ENCODE results near the gene SYNM. TPM values are rescaled to one million over a fixed set of nuclear protein-coding genes. Genes with fewer than 3 reads are reported as not detected.
A peak's percentile ranks its signal among the peaks of the same experiment; 100 is the strongest.

The SYNM gene
- total RNA-seq, 1 donor from 2014 or later = 19.5 TPM

DNA sequence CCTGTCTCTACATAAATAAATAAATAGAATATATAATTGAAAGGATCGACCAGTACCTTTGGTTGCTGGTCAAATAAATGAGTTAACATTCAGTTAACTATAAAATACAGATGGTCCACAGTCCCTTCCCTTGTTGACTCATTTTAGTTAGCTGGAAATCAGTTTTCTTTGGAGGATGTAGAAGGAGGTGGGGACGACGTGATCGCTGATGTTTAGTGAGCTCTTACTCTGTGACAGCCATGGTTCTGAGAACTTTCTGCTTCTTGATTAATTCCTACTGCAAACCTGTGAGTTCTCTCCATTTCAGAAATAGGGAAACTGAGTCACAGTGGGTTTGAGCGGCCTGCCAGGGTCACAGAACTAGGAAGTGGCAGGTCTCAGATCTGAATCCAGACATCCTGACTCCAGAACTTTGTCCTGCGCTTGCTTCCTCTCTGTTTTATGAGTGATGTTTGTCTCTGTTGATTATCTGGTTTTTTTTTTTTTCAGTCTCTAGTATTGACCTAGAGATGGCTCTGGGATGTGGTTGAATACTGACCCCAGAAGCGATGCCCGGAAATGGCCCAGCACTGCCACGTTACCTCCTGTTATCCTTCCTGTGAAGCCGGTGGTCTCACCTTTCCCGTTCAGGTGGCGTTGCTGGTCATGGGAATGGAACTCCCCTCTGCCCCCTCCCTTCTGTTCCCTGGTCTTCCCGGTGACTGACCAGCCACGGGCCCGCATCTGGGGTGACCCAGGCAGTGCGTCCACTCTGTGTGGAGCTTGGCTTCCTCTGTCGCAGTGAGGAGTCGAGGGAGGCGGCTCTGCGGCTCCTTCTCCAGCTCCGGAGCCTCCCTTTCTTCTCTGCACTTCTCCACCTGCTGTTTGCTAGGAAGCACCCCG lies 18.2 kb downstream of the SYNM start:
- Histone ChIP-seq H3K4me3 (peak overlapping the region; percentile 28), H3K27me3 (no peaks in the 10 kb centered on the region), H3K36me3 (no peaks in the 10 kb centered on the region), H3K27ac (peak overlapping the region; percentile 55), H3K4me1 (peaks cover 16% of the 10 kb centered on the region), H3K9me3 (no peaks in the 10 kb centered on the region)
- ATAC-seq (no peak), DNase-seq (no peak)
- TF ChIP-seq, protein P1, sequence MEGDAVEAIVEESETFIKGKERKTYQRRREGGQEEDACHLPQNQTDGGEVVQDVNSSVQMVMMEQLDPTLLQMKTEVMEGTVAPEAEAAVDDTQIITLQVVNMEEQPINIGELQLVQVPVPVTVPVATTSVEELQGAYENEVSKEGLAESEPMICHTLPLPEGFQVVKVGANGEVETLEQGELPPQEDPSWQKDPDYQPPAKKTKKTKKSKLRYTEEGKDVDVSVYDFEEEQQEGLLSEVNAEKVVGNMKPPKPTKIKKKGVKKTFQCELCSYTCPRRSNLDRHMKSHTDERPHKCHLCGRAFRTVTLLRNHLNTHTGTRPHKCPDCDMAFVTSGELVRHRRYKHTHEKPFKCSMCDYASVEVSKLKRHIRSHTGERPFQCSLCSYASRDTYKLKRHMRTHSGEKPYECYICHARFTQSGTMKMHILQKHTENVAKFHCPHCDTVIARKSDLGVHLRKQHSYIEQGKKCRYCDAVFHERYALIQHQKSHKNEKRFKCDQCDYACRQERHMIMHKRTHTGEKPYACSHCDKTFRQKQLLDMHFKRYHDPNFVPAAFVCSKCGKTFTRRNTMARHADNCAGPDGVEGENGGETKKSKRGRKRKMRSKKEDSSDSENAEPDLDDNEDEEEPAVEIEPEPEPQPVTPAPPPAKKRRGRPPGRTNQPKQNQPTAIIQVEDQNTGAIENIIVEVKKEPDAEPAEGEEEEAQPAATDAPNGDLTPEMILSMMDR (IDR thresholded peaks at IDR 0.05) = no peak
- intact Hi-C loops (cut with DNase I) = no loop called here

GRCh38 chr15:99123713-99124451 lies 19.0 kb downstream of the SYNM start:
- intact Hi-C loops (cut with DNase I) = no loop called here
- DNase-seq (peak; percentile 82), ATAC-seq (peak; percentile 81)
- Histone ChIP-seq H3K27me3 (no peaks in the 10 kb centered on the region), H3K36me3 (no peaks in the 10 kb centered on the region), H3K27ac (peak overlapping the region; percentile 55), H3K4me3 (peak overlapping the region; percentile 28), H3K9me3 (no peaks in the 10 kb centered on the region), H3K4me1 (peaks cover 16% of the 10 kb centered on the region)
- TF ChIP-seq, protein P1 (IDR thresholded peaks at IDR 0.05) = no peak

GRCh38 chr15:99124641-99125040 lies 19.8 kb downstream of the SYNM start:
- Histone ChIP-seq H3K4me3 (no peak overlapping the region), H3K4me1 (peaks cover 16% of the 10 kb centered on the region), H3K36me3 (no peaks in the 10 kb centered on the region), H3K9me3 (no peaks in the 10 kb centered on the region), H3K27ac (no peak overlapping the region), H3K27me3 (no peaks in the 10 kb centered on the region)
- DNase-seq = no peak
- ATAC-seq = no peak
- TF ChIP-seq, protein P1 (IDR thresholded peaks at IDR 0.05) = no peak
- intact Hi-C loops (cut with DNase I) = no loop called here

DNA sequence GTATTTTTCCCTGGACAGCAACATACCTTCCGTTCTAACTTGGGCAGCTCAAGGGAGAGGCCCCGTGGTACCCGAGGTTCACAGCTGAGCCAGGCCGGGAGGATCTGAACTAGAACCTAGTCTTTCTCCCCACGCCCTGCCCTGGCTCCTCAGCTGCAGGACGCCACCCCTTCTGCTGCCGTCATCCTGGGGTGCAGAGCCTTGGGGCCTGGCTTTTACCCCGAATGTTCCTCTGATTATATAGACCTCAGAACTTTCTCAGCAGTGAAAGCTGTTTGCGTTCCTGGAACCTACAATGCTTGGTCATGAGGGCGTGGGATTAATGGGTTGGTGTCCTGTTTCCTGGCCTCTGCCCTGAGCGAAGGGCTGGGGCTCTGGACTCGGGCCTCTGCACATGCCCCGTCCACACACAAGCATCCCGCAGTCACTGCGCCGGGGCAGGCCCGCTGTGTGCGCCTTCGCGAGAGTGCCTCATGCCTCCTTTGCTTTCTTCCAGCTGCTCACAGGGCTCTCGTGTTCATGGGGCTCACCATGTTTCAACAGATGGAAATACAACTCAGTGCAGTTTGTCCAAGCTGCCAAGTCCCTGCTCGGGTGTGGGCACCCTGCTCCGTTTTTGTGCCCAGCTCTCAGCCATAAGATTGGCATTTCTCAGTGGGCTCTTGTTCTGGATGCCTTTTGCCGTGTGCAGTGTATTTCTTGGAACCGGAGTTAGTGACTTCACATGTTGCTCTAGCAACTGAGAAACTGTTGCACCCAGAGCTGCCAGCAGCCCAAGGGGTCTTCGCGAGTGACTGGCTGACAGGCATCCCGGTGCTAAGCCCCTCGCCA lies 20.4 kb downstream of the SYNM start:
- H3K9me3 ChIP-seq = no peaks in the 10 kb centered on the region
- peaks cover 16% of the 10 kb centered on the region for H3K4me1 ChIP-seq
- ATAC-seq (no peak), DNase-seq (no peak)
- TF ChIP-seq, protein P1 (IDR thresholded peaks at IDR 0.05) = no peak
- no peak overlapping the region for H3K27ac ChIP-seq
- no peaks in the 10 kb centered on the region for H3K36me3 ChIP-seq
- no peaks in the 10 kb centered on the region for H3K27me3 ChIP-seq
- no peak overlapping the region for H3K4me3 ChIP-seq
- intact Hi-C loops (cut with DNase I) = no loop called here

GRCh38 chr15:99126131-99126588 lies 21.3 kb downstream of the SYNM start:
- no peaks in the 10 kb centered on the region for H3K36me3 ChIP-seq
- intact Hi-C loops (cut with DNase I) = no loop called here
- TF ChIP-seq, protein P1 (IDR thresholded peaks at IDR 0.05) = no peak
- H3K4me1 ChIP-seq = peaks cover 16% of the 10 kb centered on the region
- H3K9me3 ChIP-seq = no peaks in the 10 kb centered on the region
- H3K27me3 ChIP-seq = no peaks in the 10 kb centered on the region
- H3K27ac ChIP-seq = no peak overlapping the region
- ATAC-seq (no peak), DNase-seq (no peak)
- H3K4me3 ChIP-seq = no peak overlapping the region
